Activated CD4-positive, alpha-beta T cell treated with anti-CD3 and anti-CD28 coated beads for 36 hours (primary cell): ENCODE data around the gene IQCH. TPM values are rescaled to one million over a fixed set of nuclear protein-coding genes. Genes with fewer than 3 reads are reported as not detected.
A peak's percentile ranks its signal among the peaks of the same experiment; 100 is the strongest.
"Not testable (repeated sequence)": the region's sequence is repeated elsewhere in the genome, so short reads cannot be mapped to it uniquely, and the experiment has no call there.

Source experiments
- ATAC-seq: fragments of 200-7000 bp; cut with Tn5 transposase; one replicate; pipeline ENCODE4 v1.10.0; 2021; ENCODE audit warnings: mild to moderate bottlenecking, moderate library complexity
- CTCF ChIA-PET: fragments of 350-600 bp; sonication (Branson Sonifier 250); formaldehyde crosslinking; loops from one replicate; lab custom pipeline; 2021; ENCODE audit warnings: antibody characterized with exemption; lab: Charles Lee
- POLR2A ChIA-PET: fragments of 350-600 bp; sonication (Branson Sonifier 250); formaldehyde crosslinking; loops from one replicate; lab custom pipeline; 2021; ENCODE audit warnings: antibody characterized with exemption, inconsistent platforms; lab: Charles Lee
- DNase-seq: peaks from one replicate; pipeline ENCODE4 v3.0.0-alpha.2; 2020
- H3K27ac Mint-ChIP-seq: one replicate; pipeline ENCODE4 v1.8.0; 2021; ENCODE audit warnings: mixed read lengths
- H3K27me3 Mint-ChIP-seq: one replicate; pipeline ENCODE4 v1.8.0; 2021; ENCODE audit warnings: mixed read lengths
- H3K36me3 Mint-ChIP-seq: one replicate; pipeline ENCODE4 v1.8.0; 2021; ENCODE audit warnings: low read depth, mixed read lengths
- H3K4me1 Mint-ChIP-seq: one replicate; pipeline ENCODE4 v1.8.0; 2021; ENCODE audit warnings: mixed read lengths
- H3K4me3 Mint-ChIP-seq: one replicate; pipeline ENCODE4 v1.8.0; 2021; ENCODE audit warnings: mild to moderate bottlenecking, moderate library complexity, mixed read lengths
- H3K9me3 Mint-ChIP-seq: one replicate; pipeline ENCODE4 v1.8.0; 2021; ENCODE audit warnings: low read depth, mixed read lengths
- intact Hi-C, 2 experiments: fragments of 100-400 bp; cut with DNase I in 1 of 2; cut with micrococcal nuclease in 1 of 2; formaldehyde crosslinking; loops; one replicate each; pipeline versions ENCODE4 v1.14.2 to v1.15.1; 2022 to 2024; cut with DNase I, micrococcal nuclease
- total RNA-seq, 2 experiments: library from RNA; stranded (reverse); gene quantifications; one replicate each; pipeline ENCODE4 v1.2.3, GENCODE V29; 2021

IQCH gene
- total RNA-seq, 2 experiments from 2014 or later = 1.8 to 2.1 TPM

DNA sequence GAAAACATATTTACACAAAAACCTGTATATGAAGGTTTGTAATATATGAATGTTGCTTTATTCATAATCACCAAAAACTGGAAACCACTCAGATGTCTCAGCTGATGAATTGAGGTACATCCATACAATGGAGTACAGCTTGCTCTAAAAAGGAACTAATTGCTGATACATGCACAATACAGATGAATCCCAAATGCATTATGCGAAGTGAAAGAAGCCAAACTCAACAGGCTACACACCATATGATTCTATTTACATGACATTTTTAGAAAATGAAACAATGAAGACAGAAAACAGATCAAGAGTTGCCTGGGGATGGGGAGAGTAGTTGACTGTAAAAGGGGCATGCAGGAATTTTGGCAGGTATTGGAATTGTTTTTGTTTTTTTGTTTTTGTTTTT, 95.5 kb downstream of the IQCH start:
- Mint-ChIP-seq H3K4me3 (no peak overlapping the region), H3K9me3 (peaks cover 20% of the 10 kb centered on the region), H3K27me3 (peaks cover 2% of the 10 kb centered on the region), H3K4me1 (no peaks in the 10 kb centered on the region), H3K36me3 (peaks cover 5% of the 10 kb centered on the region), H3K27ac (no peak overlapping the region)
- CTCF ChIA-PET = interaction anchor here (0.6 kb wide), 1 partner anchor 26 kb away, joined by 5 read pairs; no protein-coding TSS in a partner anchor
- no peak for DNase-seq
- POLR2A ChIA-PET = no interaction called here
- ATAC-seq = no peak
- intact Hi-C loops = no loop called here

DNA sequence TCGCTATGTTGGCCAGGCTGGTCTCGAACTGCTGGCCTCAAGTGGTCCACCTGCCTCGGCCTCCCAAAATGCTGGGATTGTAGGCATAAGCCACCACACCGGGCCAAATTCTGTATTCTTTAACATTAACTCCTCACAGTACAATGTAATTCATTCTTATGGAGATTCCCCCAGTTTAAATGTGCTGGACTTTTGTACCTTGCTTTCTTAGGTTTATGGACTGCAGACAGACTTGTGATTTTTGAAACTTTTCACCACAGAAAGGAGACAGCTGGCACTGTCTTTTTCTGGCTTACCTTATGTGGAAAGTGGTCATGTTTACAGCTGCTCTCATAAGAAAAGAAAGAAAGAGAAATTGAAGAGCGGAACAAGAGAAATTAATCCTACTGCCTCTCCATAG, 103.8 kb downstream of the IQCH start:
- Mint-ChIP-seq H3K4me1 (no peaks in the 10 kb centered on the region), H3K36me3 (no peaks in the 10 kb centered on the region), H3K27me3 (no peaks in the 10 kb centered on the region), H3K27ac (no peak overlapping the region), H3K4me3 (no peak overlapping the region), H3K9me3 (no peaks in the 10 kb centered on the region)
- ChIA-PET POLR2A (no interaction called here), CTCF (no interaction called here)
- intact Hi-C loops = no loop called here
- ATAC-seq (no peak), DNase-seq (no peak)

DNA sequence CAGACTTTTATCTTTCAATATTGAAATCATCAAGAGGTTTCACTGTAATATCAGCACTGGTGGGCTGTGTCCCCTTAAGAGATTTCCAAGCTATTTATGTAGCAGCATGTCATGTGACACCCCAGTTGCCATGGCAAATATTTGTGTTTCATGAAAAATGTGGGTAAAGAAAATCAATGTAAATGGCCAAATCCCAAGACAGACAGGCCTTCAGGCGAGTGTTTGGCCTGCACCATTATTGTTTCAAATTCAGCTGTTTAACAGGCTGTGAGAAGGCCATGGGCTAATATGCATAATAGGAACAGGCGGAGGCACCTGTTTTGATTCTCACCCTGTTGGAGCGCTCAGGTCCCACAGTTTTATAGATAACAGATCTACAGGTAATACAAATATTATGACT, 104.2 kb downstream of the IQCH start:
- H3K9me3 Mint-ChIP-seq = no peaks in the 10 kb centered on the region
- intact Hi-C loops = no loop called here
- H3K36me3 Mint-ChIP-seq = no peaks in the 10 kb centered on the region
- DNase-seq (no peak), ATAC-seq (no peak)
- no peaks in the 10 kb centered on the region for H3K4me1 Mint-ChIP-seq
- no peak overlapping the region for H3K27ac Mint-ChIP-seq
- CTCF ChIA-PET = no interaction called here
- POLR2A ChIA-PET = no interaction called here
- H3K27me3 Mint-ChIP-seq = no peaks in the 10 kb centered on the region
- H3K4me3 Mint-ChIP-seq = no peak overlapping the region

DNA sequence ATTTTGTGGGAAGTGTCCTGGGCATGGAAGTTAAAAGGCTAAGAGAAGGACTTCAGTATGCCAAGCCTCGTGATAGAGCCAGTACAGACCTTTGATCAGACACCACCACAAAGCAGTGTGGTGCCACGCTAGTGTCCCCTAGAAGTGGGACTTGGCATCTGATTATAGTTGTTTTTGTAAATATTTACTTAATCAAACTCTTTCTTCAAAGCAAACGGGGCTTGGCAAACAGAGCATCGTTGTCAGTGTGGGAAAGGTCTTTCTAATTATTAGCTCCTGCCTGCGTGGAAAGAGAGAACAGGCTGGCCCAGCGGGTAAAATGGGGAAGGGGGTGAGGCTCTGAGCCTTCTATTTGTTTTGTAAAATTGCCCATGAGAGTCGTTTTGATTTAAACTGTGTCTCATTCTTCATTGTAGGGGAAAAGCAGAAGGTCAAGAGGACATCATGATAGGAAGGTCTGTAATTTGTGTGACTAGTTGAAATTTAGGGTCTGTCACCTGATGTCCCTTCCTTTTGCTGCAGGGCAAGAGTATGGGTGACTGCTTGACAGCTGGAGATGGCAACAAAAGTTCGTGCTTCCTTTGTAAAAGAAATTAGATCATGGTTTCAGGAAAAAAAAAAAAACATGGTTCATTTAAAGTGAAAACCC, 105.0 kb downstream of the IQCH start:
- Mint-ChIP-seq H3K4me3 (no peak overlapping the region), H3K36me3 (no peaks in the 10 kb centered on the region), H3K27ac (no peak overlapping the region), H3K27me3 (no peaks in the 10 kb centered on the region), H3K9me3 (no peaks in the 10 kb centered on the region), H3K4me1 (no peaks in the 10 kb centered on the region)
- DNase-seq (no peak), ATAC-seq (no peak)
- intact Hi-C loops = no loop called here
- ChIA-PET CTCF (no interaction called here), POLR2A (no interaction called here)

DNA sequence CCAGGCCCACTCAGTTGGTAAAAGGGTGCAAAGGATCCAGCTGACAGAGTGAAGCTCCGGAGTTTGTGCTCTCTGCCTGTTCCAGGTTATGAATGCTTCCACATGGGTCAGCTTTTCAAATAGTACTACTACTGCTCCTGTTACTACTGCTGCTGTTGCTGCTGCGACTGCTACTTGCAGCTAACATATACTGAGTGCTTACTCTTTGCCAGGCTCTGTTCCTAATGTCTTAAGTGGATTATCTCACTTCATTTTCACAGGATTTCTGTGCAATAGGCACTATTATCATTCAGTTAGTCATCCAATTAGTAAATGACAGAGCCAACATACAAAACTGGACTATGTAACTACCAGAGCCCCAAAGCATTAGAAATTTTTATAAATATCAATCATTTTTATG, 106.5 kb downstream of the IQCH start:
- Mint-ChIP-seq H3K27me3 (no peaks in the 10 kb centered on the region), H3K27ac (no peak overlapping the region), H3K9me3 (no peaks in the 10 kb centered on the region), H3K4me3 (no peak overlapping the region), H3K36me3 (no peaks in the 10 kb centered on the region), H3K4me1 (no peaks in the 10 kb centered on the region)
- ChIA-PET POLR2A (no interaction called here), CTCF (no interaction called here)
- ATAC-seq (no peak), DNase-seq (no peak)
- intact Hi-C loops = no loop called here

DNA sequence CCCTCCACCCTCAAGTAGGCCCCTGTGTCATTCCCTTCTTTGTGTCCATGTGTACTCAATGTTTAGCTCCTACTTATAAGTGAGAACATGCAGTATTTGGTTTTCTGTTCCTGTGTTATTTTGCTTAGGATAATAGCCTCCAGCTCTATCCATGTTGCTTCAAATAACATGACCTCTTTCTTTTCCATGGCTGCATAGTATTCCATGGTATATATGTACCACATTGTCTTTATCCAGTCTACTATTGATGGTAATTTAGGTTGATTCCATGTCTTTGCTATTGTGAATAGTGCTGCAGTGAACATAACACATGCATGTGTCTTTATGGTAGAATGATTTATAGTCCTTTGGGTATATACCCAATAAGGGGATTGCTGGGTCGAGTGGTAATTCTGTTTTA, 109.1 kb downstream of the IQCH start:
- H3K27me3 Mint-ChIP-seq, H3K4me3 Mint-ChIP-seq, CTCF ChIA-PET, ATAC-seq, H3K4me1 Mint-ChIP-seq, POLR2A ChIA-PET, H3K27ac Mint-ChIP-seq, intact Hi-C loops, H3K36me3 Mint-ChIP-seq, DNase-seq, H3K9me3 Mint-ChIP-seq: not testable (repeated sequence)

DNA sequence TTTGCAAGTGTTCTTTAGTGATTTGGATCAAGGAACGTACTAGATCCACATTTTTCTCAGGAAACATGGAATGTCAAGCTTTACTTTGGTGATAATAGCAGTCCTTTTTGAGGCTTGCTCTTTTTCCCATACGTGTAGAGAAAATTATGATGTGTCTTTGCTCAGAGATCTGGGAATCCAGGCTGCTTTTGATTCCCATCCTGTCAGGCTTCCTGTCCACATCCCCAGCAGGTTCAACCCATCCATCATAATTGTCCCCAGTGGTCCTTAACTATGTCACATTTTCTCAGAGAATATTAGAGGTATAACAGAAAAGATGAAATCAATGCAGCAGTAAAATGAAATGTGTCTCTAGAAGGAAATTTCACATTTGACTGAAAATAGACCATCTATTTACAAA, 111.4 kb downstream of the IQCH start:
- intact Hi-C loops = no loop called here
- ATAC-seq (no peak), DNase-seq (no peak)
- no peaks in the 10 kb centered on the region for H3K36me3 Mint-ChIP-seq
- peaks cover 6% of the 10 kb centered on the region for H3K27me3 Mint-ChIP-seq
- H3K4me3 Mint-ChIP-seq = no peak overlapping the region
- CTCF ChIA-PET = interaction anchor here (0.7 kb wide), 1 partner anchor 19 kb away, joined by 4 read pairs; no protein-coding TSS in a partner anchor
- H3K4me1 Mint-ChIP-seq = no peaks in the 10 kb centered on the region
- H3K9me3 Mint-ChIP-seq = no peaks in the 10 kb centered on the region
- no peak overlapping the region for H3K27ac Mint-ChIP-seq
- POLR2A ChIA-PET = interaction anchor here (0.6 kb wide), 1 partner anchor 1995 kb away, joined by 4 read pairs; no protein-coding TSS in a partner anchor

DNA sequence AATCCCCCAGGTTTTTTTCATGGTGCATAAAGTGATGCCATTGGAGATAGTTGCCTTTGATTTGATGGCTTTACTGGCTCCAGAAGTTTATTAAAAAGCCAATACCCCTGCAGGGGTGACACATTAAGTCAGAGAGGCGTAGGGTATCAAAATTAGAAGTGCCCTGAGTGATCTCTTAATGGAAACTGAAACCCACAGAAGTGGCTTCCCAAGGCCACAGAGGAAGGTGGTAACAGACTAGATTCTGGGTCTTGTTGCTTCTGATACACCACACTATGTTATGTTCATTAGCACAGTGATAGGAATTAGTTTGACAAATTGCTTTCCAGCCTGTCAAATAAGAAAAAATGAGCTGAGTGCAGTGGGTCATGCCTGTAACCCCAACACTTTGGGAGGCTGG, 112.3 kb downstream of the IQCH start:
- DNase-seq = peak; percentile 10
- intact Hi-C loops = no loop called here
- POLR2A ChIA-PET = no interaction called here
- no peak overlapping the region for H3K4me3 Mint-ChIP-seq
- ATAC-seq = peak; percentile 47
- no peaks in the 10 kb centered on the region for H3K36me3 Mint-ChIP-seq
- H3K27ac Mint-ChIP-seq = no peak overlapping the region
- no peaks in the 10 kb centered on the region for H3K9me3 Mint-ChIP-seq
- CTCF ChIA-PET = no interaction called here
- H3K4me1 Mint-ChIP-seq = no peaks in the 10 kb centered on the region
- peaks cover 6% of the 10 kb centered on the region for H3K27me3 Mint-ChIP-seq

DNA sequence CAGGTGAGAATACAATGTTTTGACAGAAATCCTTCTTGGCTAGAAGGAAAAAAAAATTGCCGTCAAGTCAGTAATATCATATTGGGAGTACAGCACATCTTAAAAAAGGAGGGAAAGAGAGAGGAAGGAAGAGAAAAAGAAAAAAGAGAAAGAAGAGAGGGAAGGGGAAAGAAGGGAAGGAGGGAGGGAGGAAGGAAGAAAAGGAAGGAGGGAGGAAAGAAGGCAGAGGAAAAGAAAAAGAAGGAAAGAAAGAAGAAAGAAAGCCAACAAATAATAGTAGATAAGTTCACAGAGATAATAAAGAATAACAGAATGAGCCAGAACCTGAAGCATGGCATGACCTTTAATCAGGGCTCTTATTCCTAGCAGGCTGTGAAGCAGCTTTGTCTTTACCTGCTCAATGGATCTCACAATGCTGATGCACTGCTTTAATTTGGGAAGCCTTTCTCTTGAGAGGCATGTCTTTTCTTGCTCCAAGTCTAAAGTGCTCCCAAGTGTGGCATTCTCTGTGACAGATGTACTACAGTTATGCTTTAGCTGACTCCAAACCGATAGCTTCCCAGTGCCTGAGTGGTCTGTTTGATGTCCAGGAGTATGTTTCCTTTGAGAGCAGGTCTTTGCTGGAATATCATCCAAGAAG, 114.9 kb downstream of the IQCH start:
- no peak for ATAC-seq
- Mint-ChIP-seq H3K36me3 (no peaks in the 10 kb centered on the region), H3K27me3 (peaks cover 6% of the 10 kb centered on the region), H3K4me1 (no peaks in the 10 kb centered on the region), H3K27ac (no peak overlapping the region), H3K9me3 (no peaks in the 10 kb centered on the region), H3K4me3 (no peak overlapping the region)
- intact Hi-C loops = no loop called here
- POLR2A ChIA-PET = no interaction called here
- CTCF ChIA-PET = interaction anchor here (0.6 kb wide), 1 partner anchor 42 kb away, joined by 3 read pairs; no protein-coding TSS in a partner anchor
- no peak for DNase-seq

DNA sequence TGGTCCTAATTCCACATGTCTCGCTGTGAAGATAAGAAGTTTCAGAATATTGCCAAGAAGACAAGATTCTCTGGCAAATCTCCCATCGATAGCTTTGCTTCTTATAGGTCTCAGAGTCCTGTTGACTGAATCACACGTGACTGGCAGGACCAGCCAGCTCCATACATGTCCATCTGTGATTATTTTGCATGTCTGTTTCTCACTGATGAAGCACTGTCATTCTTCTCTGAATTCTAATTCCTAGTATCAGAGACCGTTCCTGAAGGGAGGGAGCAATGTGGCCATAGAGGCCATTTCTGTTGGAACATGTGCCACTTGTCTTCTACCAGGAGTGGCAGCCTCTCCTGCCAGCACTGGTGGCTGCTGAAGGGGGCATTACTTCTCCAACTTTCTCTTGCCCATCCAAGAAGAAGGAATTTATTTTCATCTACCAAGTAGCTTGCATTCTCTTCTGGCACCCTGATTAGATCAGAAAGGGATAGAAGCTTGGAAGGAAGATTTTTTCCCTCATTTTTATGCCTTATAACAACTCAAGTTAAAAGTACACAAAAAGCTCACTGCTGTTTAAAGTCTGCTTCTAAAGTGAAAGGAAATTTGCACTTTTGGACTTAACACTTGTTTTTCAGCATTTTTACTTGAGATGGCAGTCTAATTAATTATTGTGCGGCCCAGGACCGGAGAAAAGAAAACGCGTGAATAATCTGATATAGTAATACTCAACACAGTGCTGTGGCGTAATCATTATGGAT, 115.8 kb downstream of the IQCH start:
- no peak for ATAC-seq
- POLR2A ChIA-PET = no interaction called here
- CTCF ChIA-PET = interaction anchor here (0.8 to 1.1 kb wide), 2 partner anchors 216 to 274 kb away, joined by 3 to 5 read pairs; no protein-coding TSS in a partner anchor
- peaks cover 6% of the 10 kb centered on the region for H3K27me3 Mint-ChIP-seq
- H3K4me1 Mint-ChIP-seq = no peaks in the 10 kb centered on the region
- intact Hi-C loops = no loop called here
- no peaks in the 10 kb centered on the region for H3K36me3 Mint-ChIP-seq
- H3K27ac Mint-ChIP-seq = no peak overlapping the region
- no peak overlapping the region for H3K4me3 Mint-ChIP-seq
- H3K9me3 Mint-ChIP-seq = no peaks in the 10 kb centered on the region
- DNase-seq = no peak

DNA sequence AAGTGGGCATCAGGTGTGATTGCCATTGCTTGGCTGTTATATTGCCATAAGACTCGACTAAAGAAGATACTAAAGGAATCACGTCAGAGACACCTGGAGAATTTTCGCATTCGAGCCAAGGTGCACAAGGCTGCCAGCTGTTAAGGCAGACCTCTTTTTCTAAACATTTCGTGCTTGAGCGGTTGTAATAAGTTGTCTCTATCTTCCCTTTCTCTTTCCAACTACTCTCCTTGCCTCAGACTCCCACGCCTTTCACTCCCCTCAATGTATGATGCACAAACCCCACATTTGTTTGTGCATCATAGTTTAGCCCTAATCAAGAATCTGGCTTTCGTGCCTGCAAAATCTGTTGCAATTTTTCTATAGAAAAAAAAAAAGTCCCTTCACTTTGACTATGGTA, 118.0 kb downstream of the IQCH start:
- H3K4me3 Mint-ChIP-seq = no peak overlapping the region
- no peak for DNase-seq
- H3K36me3 Mint-ChIP-seq = no peaks in the 10 kb centered on the region
- H3K9me3 Mint-ChIP-seq = no peaks in the 10 kb centered on the region
- intact Hi-C loops = no loop called here
- H3K27me3 Mint-ChIP-seq = peaks cover 6% of the 10 kb centered on the region
- POLR2A ChIA-PET = no interaction called here
- no peak for ATAC-seq
- no peaks in the 10 kb centered on the region for H3K4me1 Mint-ChIP-seq
- CTCF ChIA-PET = no interaction called here
- no peak overlapping the region for H3K27ac Mint-ChIP-seq
